SIG-M5 (cell line): ENCODE results near the gene FAM107A.

Experiments
- DNase-seq: peaks from one replicate; lab custom pipeline; 2025; lab: John Stamatoyannopoulos, UW

The FAM107A gene, protein sequence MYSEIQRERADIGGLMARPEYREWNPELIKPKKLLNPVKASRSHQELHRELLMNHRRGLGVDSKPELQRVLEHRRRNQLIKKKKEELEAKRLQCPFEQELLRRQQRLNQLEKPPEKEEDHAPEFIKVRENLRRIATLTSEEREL

DNA sequence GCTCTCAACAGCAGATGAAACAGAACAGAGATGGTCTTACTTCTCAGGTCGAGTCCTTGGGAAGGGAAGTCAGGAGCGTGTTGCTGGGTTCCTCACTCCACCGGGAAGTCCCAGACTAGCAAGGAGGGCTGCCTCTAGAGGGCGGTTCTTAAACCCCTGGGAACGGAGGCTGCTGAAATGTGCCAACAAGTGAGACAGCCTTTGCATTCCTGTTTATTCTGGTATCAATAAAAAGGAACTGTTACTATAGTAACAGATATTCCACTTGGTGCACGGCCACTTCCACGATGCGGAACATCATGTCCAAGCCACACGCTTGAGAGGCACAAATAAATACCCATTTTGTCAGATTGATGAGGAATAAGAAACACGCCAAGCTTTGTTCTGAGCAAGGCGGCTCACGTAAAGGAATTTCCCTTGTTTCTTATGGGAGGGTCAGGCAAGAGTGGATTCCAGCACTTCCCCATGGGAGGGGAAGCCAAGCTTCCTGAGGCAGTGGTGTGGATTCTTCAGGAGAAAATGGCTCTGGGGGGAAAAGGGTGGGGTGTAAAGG lies at the start of gene FAM107A:
Gene FAM107A, minus strand, starts transcription at position 123 of the 553 bp plus-strand sequence. CDS start 7,531 bp downstream, outside the sequence.
- no peak for DNase-seq

DNA sequence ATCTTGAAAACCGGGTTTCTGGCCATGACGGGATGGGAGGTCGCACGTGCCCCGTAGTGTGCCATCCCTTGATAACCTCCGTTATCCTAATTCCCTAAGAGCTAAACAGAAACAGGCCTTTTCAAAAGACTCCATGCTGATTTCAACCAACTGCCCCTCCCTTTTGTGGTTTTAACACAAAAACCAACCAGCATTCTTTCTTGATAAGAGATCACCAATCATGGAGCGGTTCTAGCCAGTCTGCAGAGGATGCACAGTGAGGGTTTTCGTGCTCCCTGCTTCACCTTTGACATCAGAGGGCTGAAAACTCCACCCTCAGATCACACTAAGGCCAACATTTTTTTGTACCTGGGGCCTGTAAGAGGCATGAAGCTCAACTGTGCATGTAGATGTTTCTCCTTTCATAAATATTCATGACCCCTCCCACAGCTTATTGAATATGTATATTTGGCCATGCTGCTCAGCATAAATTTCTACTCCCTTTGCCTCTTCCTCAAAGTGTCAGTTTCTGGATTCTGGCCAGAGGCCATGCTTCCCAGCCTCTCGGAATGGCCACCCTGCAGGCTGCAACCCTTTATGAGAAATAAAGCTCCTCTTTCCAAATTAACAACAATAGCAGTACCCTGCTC lies 48.1 kb upstream of the FAM107A start:
- no peak for DNase-seq

DNA sequence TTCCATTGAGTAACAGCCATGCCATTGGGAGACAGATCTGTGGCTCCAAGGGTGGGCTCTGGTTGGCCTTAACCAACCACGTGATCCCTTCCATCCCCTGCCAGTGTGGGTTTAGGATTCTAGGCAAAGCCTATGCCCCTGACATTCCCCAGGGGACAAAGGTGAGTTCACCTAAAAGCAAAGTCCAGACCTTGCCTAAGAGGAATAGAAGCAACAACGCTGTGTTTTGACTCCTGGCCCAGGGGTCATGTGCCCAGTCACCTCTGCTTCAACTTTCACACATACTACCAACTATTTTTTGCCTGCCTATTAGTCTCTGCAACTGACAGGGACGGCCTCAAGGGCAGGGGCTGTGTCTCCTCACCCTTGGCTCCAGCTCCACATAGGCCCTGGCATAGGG lies 47.4 kb upstream of the FAM107A start:
- DNase-seq: no peak

DNA sequence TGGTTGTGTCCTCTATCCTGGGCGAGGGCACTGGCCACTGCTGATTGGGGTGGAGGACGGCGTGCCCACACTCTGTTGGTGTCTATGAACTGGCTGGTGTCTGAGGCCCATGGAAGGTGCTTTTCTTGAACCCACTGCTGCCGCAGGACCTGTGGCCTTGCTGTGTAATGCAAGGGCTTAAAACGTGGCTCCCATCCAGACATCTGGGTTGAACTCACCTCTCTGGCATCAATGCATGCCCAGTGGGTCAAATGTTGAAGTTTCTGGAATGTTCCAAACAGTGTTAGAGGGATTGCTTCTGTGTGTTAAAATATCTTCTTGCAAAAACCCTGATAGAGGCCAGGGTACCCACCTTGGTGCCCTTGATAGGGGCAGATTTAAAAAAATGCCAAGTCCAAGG lies 46.8 kb upstream of the FAM107A start:
- DNase-seq: no peak

DNA sequence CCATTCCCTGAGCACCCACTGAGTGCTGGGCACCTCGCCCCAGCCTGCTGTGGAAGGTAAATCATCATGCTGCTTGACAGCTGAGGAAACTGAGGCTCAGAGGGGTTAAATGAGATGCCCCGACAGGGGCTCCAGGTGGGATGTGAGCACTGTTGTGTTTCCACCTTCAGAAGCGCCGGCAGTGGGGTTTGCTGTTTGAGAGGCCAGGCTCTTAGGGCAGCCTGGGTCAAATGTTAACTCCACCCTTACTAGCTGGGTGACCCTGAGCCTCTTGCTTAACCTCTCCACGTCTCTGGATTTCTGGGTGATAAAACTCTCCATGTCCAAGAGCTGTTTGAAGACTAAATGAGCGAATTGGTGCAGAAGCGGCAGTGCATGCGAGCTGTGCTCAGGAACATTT lies 46.3 kb upstream of the FAM107A start:
- DNase-seq: no peak

DNA sequence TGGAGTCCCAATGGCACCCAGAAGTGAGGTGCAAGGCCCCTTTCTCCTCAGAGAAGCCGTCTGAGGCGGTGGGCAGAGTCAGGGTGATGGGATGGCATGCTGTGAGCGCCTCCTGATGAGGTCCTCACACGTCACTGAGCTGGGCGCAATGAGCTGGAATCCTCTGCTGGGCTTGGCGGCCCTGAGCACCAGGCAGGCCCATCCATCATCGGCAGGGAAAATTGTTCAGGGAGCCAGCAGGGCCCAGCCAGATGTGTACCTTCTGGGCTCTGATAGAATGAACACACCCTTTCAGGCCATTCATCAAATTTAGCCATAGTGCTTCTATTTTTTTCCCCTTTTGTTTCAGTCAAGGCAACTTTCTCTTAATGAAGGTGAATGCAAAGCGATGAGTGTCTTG lies 45.7 kb upstream of the FAM107A start:
- DNase-seq: no peak

DNA sequence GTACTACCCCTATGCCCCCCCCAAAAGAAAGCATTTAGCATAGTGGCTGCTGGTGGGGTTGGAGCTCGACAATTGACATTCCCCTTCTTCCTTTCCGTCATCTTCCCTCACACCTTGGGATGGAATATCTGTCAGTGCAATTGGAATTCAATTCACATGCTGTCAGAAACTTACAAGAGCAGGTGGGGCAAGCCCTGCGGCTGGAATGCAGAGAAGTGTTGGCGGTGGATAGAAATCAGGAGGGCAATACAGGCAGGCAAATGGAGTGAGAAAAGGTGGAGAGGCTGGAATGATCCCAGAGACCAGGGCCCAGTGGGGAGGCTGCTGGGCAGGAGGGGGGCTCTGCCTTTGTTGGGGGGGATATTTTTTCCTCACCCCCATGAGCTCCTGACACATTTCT lies 45.2 kb upstream of the FAM107A start:
- DNase-seq: no peak

DNA sequence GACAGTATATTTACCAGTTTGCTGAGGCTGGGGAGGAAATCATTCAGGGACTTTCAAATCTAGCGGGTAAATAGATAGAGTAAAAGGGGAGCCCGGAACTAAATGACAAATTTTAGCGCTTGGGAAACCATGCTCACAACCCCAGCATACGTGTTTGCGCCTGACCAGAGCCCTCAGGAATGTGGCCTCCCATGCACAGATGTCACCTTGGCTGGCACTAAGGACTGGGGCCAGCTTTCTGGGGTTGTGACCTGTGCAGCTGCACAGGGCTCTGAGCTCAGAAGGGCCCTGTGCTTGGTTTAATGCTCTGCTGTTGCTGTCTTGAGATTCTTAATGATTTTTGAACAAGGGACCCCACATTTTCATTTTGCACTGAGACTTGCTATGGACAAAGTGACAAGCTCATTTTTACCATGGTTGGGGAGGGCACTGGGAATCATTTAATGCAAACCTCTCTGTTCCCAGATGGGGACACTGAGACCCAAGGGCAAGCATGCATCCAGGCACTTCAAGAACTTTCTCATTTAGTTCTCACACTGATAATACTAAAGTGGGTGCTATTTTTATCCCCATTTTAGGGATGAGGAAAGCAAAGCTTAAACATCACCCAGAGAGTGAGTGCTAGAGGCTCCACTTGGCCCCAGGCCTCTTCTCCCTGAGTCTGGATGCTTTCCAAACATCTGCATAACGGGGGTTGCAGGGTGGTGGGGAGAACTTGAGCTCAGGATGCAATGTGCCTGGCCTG lies 44.1 kb upstream of the FAM107A start:
- DNase-seq: no peak

DNA sequence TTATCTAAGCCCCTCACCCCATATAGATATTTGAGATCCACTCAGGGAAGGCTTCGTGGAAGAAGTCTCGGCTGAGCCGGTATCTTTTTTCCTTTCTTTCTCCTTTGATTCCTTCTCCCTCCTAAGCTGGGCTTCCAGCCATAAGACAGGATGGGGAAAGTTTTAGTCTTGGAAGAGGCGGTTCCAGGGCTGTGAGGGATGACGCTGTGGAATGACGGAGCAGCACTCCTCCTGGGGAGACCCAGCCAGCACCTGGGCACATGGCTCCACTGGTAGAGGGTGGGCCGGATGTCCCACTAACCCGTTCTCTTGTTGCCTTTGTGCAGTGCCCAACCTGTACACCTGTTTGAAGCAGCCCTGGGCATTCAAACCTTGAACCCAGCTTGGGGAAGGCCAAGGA lies 43.2 kb upstream of the FAM107A start:
- no peak for DNase-seq

DNA sequence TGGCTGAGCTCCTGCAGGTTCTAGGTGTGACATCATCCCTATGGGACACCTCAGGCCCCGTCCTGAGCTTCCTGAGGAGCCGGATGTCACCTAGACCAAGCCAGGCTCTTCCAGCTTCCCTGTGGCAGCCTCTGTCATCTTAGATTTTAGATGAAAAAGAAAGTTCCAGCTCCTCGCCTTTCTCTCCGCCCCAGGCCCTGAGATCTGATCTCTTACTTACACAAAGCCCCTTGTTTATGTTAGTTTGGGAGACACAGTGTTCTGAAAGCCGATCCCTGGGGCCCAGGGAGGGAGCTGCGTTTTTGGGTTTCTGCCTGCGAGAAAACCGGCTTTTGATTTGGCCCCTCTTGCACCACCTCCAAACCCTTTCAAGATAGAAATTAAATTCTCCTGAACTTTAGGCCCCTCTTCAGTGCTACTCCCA lies 40.2 kb upstream of the FAM107A start:
- DNase-seq: no peak

DNA sequence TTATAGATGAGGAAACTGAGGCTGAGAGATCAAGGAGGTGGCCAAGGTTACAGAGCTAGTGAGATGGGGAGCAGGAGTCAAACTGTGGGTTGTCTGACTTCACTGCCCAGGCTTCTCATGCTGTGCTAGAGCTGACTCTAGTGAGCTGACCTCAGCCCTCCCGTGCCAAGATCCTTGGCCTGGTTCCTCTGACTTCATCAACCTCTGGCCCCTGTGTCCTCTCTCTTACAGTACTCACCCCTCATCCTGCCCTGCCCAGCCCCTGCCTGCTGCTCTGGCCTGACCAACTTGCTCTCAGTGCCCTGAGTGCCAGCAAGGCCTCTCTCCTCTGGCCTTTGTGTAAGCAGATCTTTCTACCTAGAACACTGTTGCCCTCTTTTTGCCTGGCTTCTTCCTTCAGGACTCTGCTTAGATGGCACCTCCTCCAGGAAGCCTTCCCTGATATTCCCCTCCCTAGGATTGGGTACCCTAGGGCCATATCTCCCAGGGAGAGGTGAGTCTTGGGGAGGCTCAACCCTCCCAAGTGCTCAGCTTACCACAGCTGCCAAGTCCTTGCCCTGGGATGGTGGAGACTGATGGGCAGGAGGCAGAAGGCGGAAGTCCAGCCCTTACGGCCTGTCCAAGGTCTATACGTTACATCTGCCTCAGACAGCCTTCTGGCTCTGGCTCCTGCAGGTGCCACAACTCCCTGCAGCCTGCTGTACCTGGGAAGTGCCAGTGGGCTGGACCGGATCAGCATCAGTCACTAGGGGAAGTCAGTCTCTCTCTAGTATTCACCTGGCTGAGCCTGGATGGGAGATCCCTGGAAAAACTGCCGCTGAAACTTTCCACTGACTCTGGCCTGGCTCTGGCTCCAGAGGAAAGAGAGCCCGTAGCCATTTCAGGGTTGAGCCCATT lies 36.3 kb upstream of the FAM107A start:
- no peak for DNase-seq

DNA sequence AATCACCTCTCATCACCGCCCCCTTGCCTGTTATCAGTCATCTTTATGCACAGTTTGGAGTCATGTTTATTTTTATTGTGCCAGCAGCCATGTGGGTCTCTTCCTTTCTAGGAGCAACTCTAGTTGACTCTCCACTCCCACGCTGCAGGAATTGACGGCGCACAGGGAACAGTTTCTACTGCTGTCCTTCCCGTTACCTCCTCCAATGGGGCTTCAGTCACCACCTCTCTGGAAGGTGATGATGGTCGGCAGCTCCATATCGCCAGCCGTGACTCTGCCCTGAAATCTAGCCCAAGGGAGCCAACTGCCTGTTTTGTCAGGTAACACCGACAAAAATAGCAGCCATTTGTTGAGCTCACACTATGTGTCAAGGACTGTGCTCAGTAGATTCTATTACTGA lies 35.6 kb upstream of the FAM107A start:
- DNase-seq: no peak

DNA sequence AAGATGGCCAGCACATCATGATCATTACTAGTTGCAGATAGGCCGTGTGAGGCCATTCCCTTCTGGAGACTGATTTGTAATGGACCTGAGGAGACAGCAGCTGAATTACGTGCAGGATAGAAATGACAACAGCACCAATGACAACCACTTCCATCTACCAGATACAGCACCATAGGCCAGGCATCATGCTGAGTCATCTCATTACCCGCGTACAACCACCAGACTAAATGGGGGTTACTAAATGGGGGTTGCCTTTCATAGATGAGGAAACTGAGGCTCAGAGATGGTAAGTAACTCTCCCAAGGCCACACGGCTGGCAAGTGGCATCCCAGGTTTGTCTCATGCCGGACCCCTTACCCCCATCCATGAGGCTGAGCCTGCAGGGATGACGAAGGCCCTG lies 32.8 kb upstream of the FAM107A start:
- no peak for DNase-seq

DNA sequence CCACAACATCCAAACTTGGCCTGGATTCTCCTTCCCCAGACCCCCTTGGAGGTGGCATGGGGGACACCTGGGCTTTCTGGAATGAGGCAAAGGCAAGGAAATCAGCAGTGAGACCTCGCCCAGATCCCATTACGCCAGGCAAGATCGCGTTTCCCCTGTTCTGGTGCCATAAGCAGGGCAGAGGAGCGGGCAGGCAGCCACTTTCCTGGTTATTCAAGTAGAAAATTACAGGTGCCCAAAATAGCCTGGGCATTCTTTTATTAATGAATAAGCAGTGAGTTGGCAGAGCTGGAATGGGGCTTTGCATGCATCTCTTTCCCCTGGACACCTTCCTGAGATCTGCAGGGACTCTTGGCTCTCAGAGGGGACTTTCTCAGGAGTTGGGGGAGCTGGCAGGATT lies 31.5 kb upstream of the FAM107A start:
- DNase-seq: no peak

DNA sequence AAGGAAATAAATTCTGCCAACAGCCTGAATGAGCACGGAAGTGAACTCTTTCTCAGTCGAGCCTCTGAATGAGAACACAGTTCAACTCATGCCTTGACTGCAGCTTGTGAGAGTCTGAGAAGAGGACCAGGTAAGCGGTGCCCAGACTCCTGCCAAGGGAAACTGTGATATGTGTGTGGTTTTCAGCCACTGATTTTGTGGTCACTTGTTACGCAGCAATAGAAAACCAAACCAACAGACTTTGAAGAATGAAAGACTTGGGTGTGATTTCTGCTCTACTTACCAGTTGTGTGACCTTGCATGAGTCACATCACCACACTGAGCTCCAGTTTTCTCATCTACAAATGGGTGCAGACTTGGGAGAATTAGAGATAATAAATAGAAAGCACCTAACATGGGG lies 30.6 kb upstream of the FAM107A start:
- DNase-seq: no peak

DNA sequence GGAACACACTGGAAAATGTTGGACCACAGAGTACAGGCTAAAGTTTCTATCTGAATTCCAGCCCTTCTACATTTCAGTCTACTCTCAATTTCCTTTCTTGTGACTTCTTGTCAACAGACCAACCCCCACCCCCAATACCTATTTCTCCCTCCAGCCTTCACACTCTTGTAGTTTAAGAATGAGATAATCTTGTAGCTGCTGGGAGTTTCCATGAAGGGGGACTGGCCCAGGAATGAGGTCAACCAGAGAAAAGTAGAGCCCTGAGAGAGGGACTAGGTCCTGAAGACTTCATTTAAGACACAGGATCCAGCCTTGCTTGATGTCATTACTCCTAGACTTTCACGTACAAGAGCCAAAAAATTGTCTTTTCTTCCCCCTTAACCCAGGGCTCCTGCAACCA lies 29.5 kb upstream of the FAM107A start:
- no peak for DNase-seq

DNA sequence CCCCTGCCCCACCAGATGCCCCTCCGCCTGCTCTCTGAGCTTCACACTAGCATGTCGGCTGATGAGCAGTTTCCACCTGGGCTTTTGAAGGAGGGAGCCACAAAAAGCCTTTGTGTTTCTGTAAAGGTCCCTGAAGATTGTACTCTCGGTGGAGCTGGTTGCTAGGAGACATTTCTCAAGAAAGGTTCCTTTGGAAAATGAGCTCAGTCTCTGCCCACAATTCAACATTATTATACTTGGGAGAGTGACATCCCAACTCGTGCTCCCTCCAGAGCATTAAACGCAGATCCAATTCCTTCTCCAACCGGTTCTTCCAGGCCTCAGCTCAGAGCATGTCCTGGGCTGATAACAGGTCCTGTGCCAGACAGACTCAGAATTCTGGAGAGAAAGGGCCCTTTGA lies 26.8 kb upstream of the FAM107A start:
- DNase-seq: no peak

DNA sequence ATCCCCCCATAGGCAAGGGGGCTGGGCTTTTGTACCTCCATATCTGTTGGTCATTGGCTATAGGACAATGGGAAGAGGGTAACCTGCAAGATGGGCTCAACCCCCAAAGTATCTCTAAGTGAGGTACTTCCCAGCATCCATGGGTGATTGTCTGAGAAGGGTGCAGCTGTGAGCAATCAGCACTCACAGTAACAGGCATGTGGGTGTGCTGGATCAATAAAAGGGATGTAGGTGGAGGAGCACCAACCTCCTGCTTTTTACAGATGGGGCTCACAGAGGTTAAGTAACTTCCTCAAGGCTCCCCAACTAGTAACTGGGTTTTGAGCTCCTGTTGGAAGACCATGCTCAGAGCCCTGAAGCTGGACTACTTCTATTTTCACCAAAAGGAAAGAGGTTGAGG lies 26.4 kb upstream of the FAM107A start:
- no peak for DNase-seq

DNA sequence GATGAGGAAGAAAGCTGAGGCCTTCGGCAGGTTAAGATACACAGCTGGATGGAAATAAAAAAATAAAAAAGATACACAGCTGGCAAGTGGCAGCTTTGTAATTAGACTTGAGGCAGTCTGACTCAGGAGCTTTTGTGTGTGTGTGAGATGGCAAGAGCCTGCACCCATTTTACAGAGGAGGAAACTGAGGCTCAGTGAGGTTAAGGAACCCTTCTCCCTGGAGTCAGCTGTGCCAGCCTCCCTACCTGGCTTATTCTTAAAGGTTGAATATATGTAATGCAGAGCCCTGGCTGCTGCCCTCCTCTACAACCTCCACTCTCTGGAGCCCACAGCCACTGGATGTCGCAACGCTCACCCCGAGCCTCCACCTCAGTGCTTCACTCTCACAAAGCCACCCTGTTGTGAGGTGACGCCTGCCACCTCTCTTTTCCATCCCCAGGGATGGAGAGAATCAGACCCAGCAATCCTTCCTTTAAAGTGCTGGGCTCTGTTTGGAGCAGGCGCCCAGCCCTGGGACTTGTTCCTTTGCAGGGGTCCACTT lies 20.6 kb upstream of the FAM107A start:
- DNase-seq: no peak

DNA sequence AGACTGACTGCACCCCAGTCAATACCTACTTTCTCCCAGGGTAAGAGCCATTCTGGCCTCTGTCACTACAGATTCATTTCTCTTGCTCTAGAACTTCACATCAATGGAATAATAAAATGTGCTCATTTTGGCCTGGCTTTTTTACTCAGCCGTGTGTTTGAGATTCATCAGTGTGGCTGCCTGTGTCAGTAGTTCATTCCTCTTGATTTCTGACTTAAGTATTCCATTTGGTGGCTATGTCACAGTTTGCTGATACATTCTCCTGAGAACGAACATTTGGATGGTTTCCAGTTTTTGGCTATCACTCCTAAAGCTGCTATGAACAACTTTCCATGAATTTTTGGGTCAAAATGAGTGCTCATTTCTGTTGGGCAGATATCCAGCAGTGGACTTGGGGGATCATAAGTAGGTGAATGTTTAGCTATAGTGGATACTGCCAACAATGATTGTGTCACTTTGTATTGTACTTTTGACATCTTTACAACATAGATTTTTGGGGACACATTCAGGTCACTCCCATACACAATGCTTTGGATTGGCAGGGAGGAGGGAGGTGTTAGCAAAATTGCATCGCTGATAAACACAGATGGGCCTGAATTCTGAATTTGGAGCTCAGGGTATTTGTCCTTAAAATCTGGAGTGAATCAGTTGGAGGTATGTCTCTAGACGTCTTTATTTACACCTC lies 19.8 kb upstream of the FAM107A start:
- DNase-seq: no peak

DNA sequence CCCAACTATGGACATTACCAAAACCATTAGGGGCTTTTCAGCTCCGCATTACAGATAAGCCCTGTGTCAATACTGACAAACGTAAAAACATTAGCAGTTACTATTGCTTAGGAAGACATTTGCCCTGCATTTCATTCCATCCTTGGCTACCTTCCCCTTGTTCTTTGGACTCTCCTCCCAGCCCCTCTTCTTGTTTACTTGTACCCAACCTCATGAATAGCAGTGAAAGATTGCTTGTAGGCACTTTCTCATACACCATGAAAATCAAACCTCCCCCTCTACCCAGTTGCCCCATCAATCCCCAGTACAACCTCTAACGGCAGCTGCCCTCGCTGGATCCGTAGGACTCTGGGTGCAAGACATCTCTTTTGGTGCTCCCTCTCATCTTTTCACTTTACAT lies 16.9 kb upstream of the FAM107A start:
- no peak for DNase-seq
